ENCODE data around the gene LARP1. TPM values are rescaled to one million over a fixed set of nuclear protein-coding genes. Genes with fewer than 3 reads are reported as not detected.

The LARP1 gene
- total and polyA plus RNA-seq, 9 of the 15 experiments (the other 6 are each of a cell fraction or from before 2014, with no cell fraction given): 22.6 to 300 (median 92.0) TPM

- no peaks in the 10 kb centered on the region for H3K9me3 ChIP-seq (replicated peaks; ENCODE audit: control insufficient read depth, insufficient read depth, low read depth, low read length)
- H3K36me3 ChIP-seq (ENCODE audit: control insufficient read depth, insufficient read depth, low read length): no peaks in the 10 kb centered on the region
- no peaks in the 10 kb centered on the region for H3K9me1 ChIP-seq (ENCODE audit: control insufficient read depth, insufficient read depth, low read length)
- ChIA-PET POLR2A (no interaction called here), CTCF (ENCODE audit: low intra/inter-chr PET ratio) (no interaction called here)
- H3K27me3 ChIP-seq (ENCODE audit: control insufficient read depth in 2 of 2, insufficient read depth in 2 of 2, low read length in 2 of 2): no peaks in the 10 kb centered on the region
- BruUV-seq (replicated peaks): no TSS peak
- H4K20me1 ChIP-seq (replicated peaks; ENCODE audit: control insufficient read depth, insufficient read depth, low read length): no peaks in the 10 kb centered on the region
- H3K27ac ChIP-seq (ENCODE audit: extremely low read depth, low read depth, low read length): no peak overlapping the region
- 70% methylated on average over 2 of the region's 2 CpGs for WGBS (ENCODE audit: insufficient coverage, low coverage, missing lambda C conversion rate)
- H3K9ac ChIP-seq (ENCODE audit: insufficient read depth in 1 of 2, low read depth in 2 of 2, low read length in 2 of 2): no peak overlapping the region
- no peak for ATAC-seq
- H3K4me3 ChIP-seq: no peak overlapping the region
- no peak overlapping the region for H3K4me2 ChIP-seq (ENCODE audit: insufficient read depth, low read length)
- peaks cover 4 to 10% of the 10 kb centered on the region in 2 experiments; a peak in 4 of 5 replicates for H3K4me1 ChIP-seq (replicated peaks in 1 of 2; ENCODE audit: control insufficient read depth in 2 of 2, insufficient read depth in 2 of 2, low read length in 2 of 2)
- intact Hi-C loops (cut with micrococcal nuclease) (no loop called here), in situ Hi-C loops (cut with MboI) (no loop called here)
- no peak for DNase-seq (ENCODE audit: extremely low read depth in 1 of 4, low spot score in 3 of 4)
- no peak for FAIRE-seq
- H2AFZ ChIP-seq (ENCODE audit: low read depth, low read length): no peak overlapping the region
- H3K79me2 ChIP-seq (ENCODE audit: control insufficient read depth, insufficient read depth, low read length): no peaks in the 10 kb centered on the region
- no peak for TF ChIP-seq CHD4 (IDR thresholded peaks at IDR 0.05; ENCODE audit: insufficient read depth, insufficient replicate concordance, low read depth, low read length, poor library complexity, severe bottlenecking)
- no peak for TF ChIP-seq TAL1 (IDR thresholded peaks at IDR 0.05)
- no peak for TF ChIP-seq ETV6 (IDR thresholded peaks at IDR 0.05; ENCODE audit: borderline replicate concordance in 1 of 2, low read depth in 2 of 2, low read length in 1 of 2)
- TF ChIP-seq ETV6 (CRISPR knock-in tag; IDR thresholded peaks at IDR 0.05; ENCODE audit: borderline replicate concordance): no peak
- TF ChIP-seq E2F6 (IDR thresholded peaks at IDR 0.05; ENCODE audit: borderline replicate concordance in 1 of 2, extremely low read depth in 1 of 2, insufficient read depth in 1 of 2, insufficient read length in 1 of 2, low read depth in 1 of 2, low read length in 1 of 2, poor library complexity in 1 of 2, severe bottlenecking in 1 of 2): no peak
- no peak for TF ChIP-seq RBBP5 (IDR thresholded peaks at IDR 0.05; ENCODE audit: borderline replicate concordance, insufficient read depth, low read length, poor library complexity, severe bottlenecking)
- no peak for TF ChIP-seq CEBPZ (IDR thresholded peaks at IDR 0.05; ENCODE audit: borderline replicate concordance, low read depth, low read length)
- no peak for TF ChIP-seq ZNF263 (CRISPR knock-in tag; IDR thresholded peaks at IDR 0.05; ENCODE audit: borderline replicate concordance)
- no peak for TF ChIP-seq PATZ1 (CRISPR knock-in tag; IDR thresholded peaks at IDR 0.05; ENCODE audit: borderline replicate concordance)
- TF ChIP-seq, protein P1, sequence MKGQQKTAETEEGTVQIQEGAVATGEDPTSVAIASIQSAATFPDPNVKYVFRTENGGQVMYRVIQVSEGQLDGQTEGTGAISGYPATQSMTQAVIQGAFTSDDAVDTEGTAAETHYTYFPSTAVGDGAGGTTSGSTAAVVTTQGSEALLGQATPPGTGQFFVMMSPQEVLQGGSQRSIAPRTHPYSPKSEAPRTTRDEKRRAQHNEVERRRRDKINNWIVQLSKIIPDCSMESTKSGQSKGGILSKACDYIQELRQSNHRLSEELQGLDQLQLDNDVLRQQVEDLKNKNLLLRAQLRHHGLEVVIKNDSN (CRISPR knock-in tag; IDR thresholded peaks at IDR 0.05): no peak
- TF ChIP-seq TCFL5 (CRISPR knock-in tag; conservative IDR thresholded peaks at IDR 0.05): no peak
- TF ChIP-seq DPF2 (IDR thresholded peaks at IDR 0.05): no peak
- no peak for TF ChIP-seq HEY1 (CRISPR knock-in tag; IDR thresholded peaks at IDR 0.05; ENCODE audit: borderline replicate concordance)
- TF ChIP-seq STAG1 (CRISPR knock-in tag; IDR thresholded peaks at IDR 0.05; ENCODE audit: borderline replicate concordance): no peak
- TF ChIP-seq SMARCC2 (IDR thresholded peaks at IDR 0.05; ENCODE audit: low read depth): no peak
These were observed 32.2 kb upstream of the LARP1 start for GRCh38 chr5:154722936-154723335.
